Right cardiac atrium (tissue), 5 donors: Measurements from ENCODE around the gene MAP1LC3B. TPM values are rescaled to one million over a fixed set of nuclear protein-coding genes. Genes with fewer than 3 reads are reported as not detected.
A peak's percentile ranks its signal among the peaks of the same experiment; 100 is the strongest.

Experiments
- ATAC-seq, 2 donors: fragments of 200-7000 bp; cut with Tn5 transposase; one replicate each; pipeline versions ENCODE4 v1.8.0 to v1.9.1; 2020; ENCODE audit warnings: moderate library complexity in 2 of 2, mild to moderate bottlenecking in 1 of 2
- DNase-seq, 3 donors: peaks; one replicate each; pipeline ENCODE4 v3.0.0-alpha.2; 2020
- H3K27ac ChIP-seq: one replicate; pipeline ENCODE4 v1.5.1; 2013; ENCODE audit warnings: mild to moderate bottlenecking, low read length, control low read depth, moderate library complexity
- H3K27me3 ChIP-seq: one replicate; pipeline ENCODE4 v1.6.1; 2013; ENCODE audit not compliant: control insufficient read depth, insufficient read depth
- H3K4me1 ChIP-seq: one replicate; pipeline ENCODE4 v1.6.1; 2013; ENCODE audit warnings: low read length; ENCODE audit not compliant: control insufficient read depth, insufficient read depth
- H3K4me3 ChIP-seq: one replicate; pipeline ENCODE4 v1.5.1; 2013; ENCODE audit warnings: low read length, control low read depth
- H3K9me3 ChIP-seq: one replicate; pipeline ENCODE4 v1.6.1; 2013; ENCODE audit warnings: low read length; ENCODE audit not compliant: control insufficient read depth
- WGBS: extraction: QIAGEN DNeasy Blood & Tissue Kit; methylation state at CpG from one replicate; pipeline ENCODE4 v1.1.7; 2013; 5-methylcytosine and 5-hydroxymethylcytosine counted together
- intact Hi-C, 4 donors: fragments of 100-400 bp; cut with DNase I; formaldehyde crosslinking; loops; one replicate each; pipeline versions ENCODE4 v1.11.0 to v1.14.0; 2022 to 2023
- polyA plus RNA-seq: library from polyadenylated mRNA; stranded (reverse); fragments of 200-250 nt; gene quantifications from one replicate; pipeline ENCODE4 v1.2.3, GENCODE V29; 2013
- total RNA-seq, 4 donors: library from RNA; stranded (reverse); fragmentation: NEBNext Ultra II Directional; extraction: Animal tissue kit (Norgen Biotek cat#: 25700); gene quantifications; one replicate each; pipeline ENCODE4 v1.2.1, GENCODE V29; 2021
- donor health status: healthy with polysubstance abuse.
- donor health status: DM: no; HTN: yes; CAD: no.
- donor health status: DM: no; HTN: no; CAD: no.
- donor health status: DM: no; HTN: yes; CAD: no; lungs with severe emphysema.
- donor health status: DM: yes; HTN: yes; CAD: no.

The MAP1LC3B gene
- total and polyA plus RNA-seq, 5 donors: 87.7 to 115 (median 108) TPM

GRCh38 chr16:87391324-87391949 is 699 bp upstream of the MAP1LC3B start:
- Histone ChIP-seq H3K27me3 (no peaks in the 10 kb centered on the region), H3K4me3 (peak overlapping the region; percentile 50), H3K27ac (peak overlapping the region; percentile 94), H3K4me1 (peaks cover 6% of the 10 kb centered on the region), H3K9me3 (no peaks in the 10 kb centered on the region)
- 7% methylated on average over 44 of the region's 44 CpGs for WGBS
- DNase-seq (peak; percentile 83 to 92 (median 91)), ATAC-seq (peak; percentile 59 to 60)
- intact Hi-C loops: loop anchor here in 2 of 4 donors (10.0 kb wide), 2 partner anchors 243 to 373 kb away; partner anchors contain the start of gene KLHDC4 (in 1 of the 2)

GRCh38 chr16:87392821-87393679 is 914 bp downstream of the MAP1LC3B start:
- Histone ChIP-seq H3K9me3 (no peaks in the 10 kb centered on the region), H3K27me3 (no peaks in the 10 kb centered on the region), H3K4me1 (peaks cover 6% of the 10 kb centered on the region), H3K4me3 (peak overlapping the region; percentile 71), H3K27ac (peak overlapping the region; percentile 63)
- no peak for ATAC-seq
- DNase-seq: peak; percentile 53 to 81 (median 78)
- 2% methylated on average over 53 of the region's 53 CpGs for WGBS
- intact Hi-C loops: loop anchor here in 2 of 4 donors (10.0 kb wide), 2 partner anchors 242 to 372 kb away; partner anchors contain the start of gene KLHDC4 (in 1 of the 2)

GRCh38 chr16:87393680-87394055 is 1.5 kb downstream of the MAP1LC3B start:
- no peaks in the 10 kb centered on the region for H3K9me3 ChIP-seq
- H3K27ac ChIP-seq: no peak overlapping the region
- H3K4me1 ChIP-seq: peaks cover 6% of the 10 kb centered on the region
- ATAC-seq: no peak
- 79% methylated on average over 6 of the region's 6 CpGs for WGBS
- no peak for DNase-seq
- H3K27me3 ChIP-seq: no peaks in the 10 kb centered on the region
- peak overlapping the region; percentile 71 for H3K4me3 ChIP-seq
- intact Hi-C loops: loop anchor here in 2 of 4 donors (10.0 kb wide), 2 partner anchors 241 to 371 kb away; partner anchors contain the start of gene KLHDC4 (in 1 of the 2)

GRCh38 chr16:87395181-87395842 is 3.2 kb downstream of the MAP1LC3B start:
- Histone ChIP-seq H3K27me3 (no peaks in the 10 kb centered on the region), H3K4me3 (no peak overlapping the region), H3K4me1 (peaks cover 6% of the 10 kb centered on the region), H3K27ac (no peak overlapping the region), H3K9me3 (no peaks in the 10 kb centered on the region)
- DNase-seq (no peak), ATAC-seq (no peak)
- intact Hi-C loops: loop anchor here in 2 of 4 donors (5.0 to 10.0 kb wide), 3 partner anchors 177 to 369 kb away; partner anchors contain the start of gene KLHDC4 (in 1 of the 2)
- WGBS: 63% methylated on average over 7 of the region's 7 CpGs

- intact Hi-C loops: no loop called here
- Histone ChIP-seq H3K9me3 (no peaks in the 10 kb centered on the region), H3K4me3 (no peak overlapping the region), H3K4me1 (no peaks in the 10 kb centered on the region), H3K27me3 (no peaks in the 10 kb centered on the region), H3K27ac (no peak overlapping the region)
- WGBS: 90% methylated on average over 19 of the region's 19 CpGs
- ATAC-seq (peak; percentile 7 to 17), DNase-seq (no peak)
Measured at GRCh38 chr16:87404764-87405625, 12.9 kb downstream of the MAP1LC3B start.

- Histone ChIP-seq H3K9me3 (no peaks in the 10 kb centered on the region), H3K4me1 (no peaks in the 10 kb centered on the region), H3K4me3 (no peak overlapping the region), H3K27me3 (no peaks in the 10 kb centered on the region), H3K27ac (no peak overlapping the region)
- intact Hi-C loops: no loop called here
- ATAC-seq: no peak
- WGBS: 87% methylated on average over 14 of the region's 14 CpGs
- DNase-seq: no peak
Measured at GRCh38 chr16:87406495-87407088, 14.5 kb downstream of the MAP1LC3B start.

GRCh38 chr16:87407511-87408112 is 15.5 kb downstream of the MAP1LC3B start:
- no peak overlapping the region for H3K4me3 ChIP-seq
- WGBS: 69% methylated on average over 26 of the region's 26 CpGs
- intact Hi-C loops: no loop called here
- H3K27ac ChIP-seq: peak overlapping the region; percentile 2
- no peaks in the 10 kb centered on the region for H3K9me3 ChIP-seq
- no peaks in the 10 kb centered on the region for H3K4me1 ChIP-seq
- no peaks in the 10 kb centered on the region for H3K27me3 ChIP-seq
- DNase-seq (peak in 2 of 3 donors; percentile 70 to 76), ATAC-seq (peak; percentile 29 to 75)

GRCh38 chr16:87409153-87409552 is 17.0 kb downstream of the MAP1LC3B start:
- ATAC-seq (no peak), DNase-seq (no peak)
- H3K9me3 ChIP-seq: no peaks in the 10 kb centered on the region
- WGBS: 75% methylated on average over 13 of the region's 13 CpGs
- H3K27ac ChIP-seq: no peak overlapping the region
- intact Hi-C loops: no loop called here
- H3K4me1 ChIP-seq: no peaks in the 10 kb centered on the region
- H3K4me3 ChIP-seq: no peak overlapping the region
- no peaks in the 10 kb centered on the region for H3K27me3 ChIP-seq

GRCh38 chr16:87409781-87410180 is 17.6 kb downstream of the MAP1LC3B start:
- ATAC-seq: no peak
- Histone ChIP-seq H3K9me3 (no peaks in the 10 kb centered on the region), H3K4me3 (no peak overlapping the region), H3K27ac (no peak overlapping the region), H3K27me3 (no peaks in the 10 kb centered on the region), H3K4me1 (no peaks in the 10 kb centered on the region)
- DNase-seq: no peak
- intact Hi-C loops: loop anchor here in 2 of 4 donors (10.0 kb wide), 2 partner anchors 95 to 135 kb away; no protein-coding TSS in a partner anchor
- WGBS: 93% methylated on average over 13 of the region's 13 CpGs
